ENCODE measurements around the gene OR13C8.

OR13C8 gene

DNA sequence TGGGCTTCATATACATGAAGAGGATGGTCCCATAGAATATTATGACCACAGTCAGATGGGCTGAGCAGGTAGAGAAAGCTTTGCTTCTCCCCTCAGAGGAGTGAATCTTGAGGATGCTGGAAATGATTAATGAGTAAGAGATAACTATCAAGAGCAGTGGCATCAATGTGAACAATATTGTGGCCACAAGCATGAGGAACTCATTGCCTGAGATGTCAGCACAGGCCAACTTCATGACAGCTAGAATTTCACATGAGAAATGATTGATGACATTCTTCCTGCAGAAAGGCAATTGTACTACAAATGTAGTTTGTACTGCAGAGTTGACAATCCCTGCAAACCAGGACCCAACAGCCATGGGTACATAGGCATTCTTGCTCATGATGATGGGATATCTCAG, 48.5 kb downstream of the OR13C8 start:
- no peaks in the 10 kb centered on the region for H3K27me3 ChIP-seq (ENCODE audit: control insufficient read depth in 1 of 2, insufficient read depth in 2 of 2, low read length in 2 of 2)
- H3K36me3 ChIP-seq (ENCODE audit: insufficient read depth, low read length): no peaks in the 10 kb centered on the region
- H3K27ac ChIP-seq (ENCODE audit: low read depth, low read length): no peak overlapping the region
- no peaks in the 10 kb centered on the region for H3K9me3 ChIP-seq (ENCODE audit: low read length)
- no peak overlapping the region for H3K4me3 ChIP-seq (ENCODE audit: low read depth in 1 of 2, low read length in 2 of 2)
- no peak overlapping the region for H3K9ac ChIP-seq (ENCODE audit: low read length)
- no peaks in the 10 kb centered on the region for H3K4me1 ChIP-seq (ENCODE audit: insufficient read depth, low read length)

DNA sequence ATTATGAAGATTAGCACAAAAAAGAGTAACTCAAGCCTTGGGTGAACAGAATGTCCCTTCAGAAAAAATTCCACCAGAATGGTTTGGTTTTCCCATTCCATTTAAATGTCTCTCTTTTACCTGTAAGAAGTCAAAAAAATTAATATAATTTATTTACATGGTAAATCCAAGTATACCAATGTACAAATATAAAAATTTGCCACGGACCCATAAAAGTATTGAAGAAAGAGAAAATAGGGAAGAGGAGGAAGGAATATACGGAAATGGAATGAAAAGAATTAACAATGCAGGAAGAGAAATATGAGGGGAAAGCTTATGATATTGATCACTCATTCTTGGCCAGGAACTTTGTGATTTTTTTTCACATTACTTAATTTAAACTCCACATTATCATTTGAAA, 49.1 kb downstream of the OR13C8 start, which contains the start of gene OR13C9:
TSS of gene OR13C9 (minus strand) at position 101 of the 400 bp plus-strand sequence. CDS start at position 101, 0 bp downstream.
- no peak within 1 kb of the TSS for H3K9ac ChIP-seq (ENCODE audit: low read length)
- H3K9me3 ChIP-seq (ENCODE audit: low read length): no peaks in the 10 kb centered on the region
- H3K4me3 ChIP-seq (ENCODE audit: low read depth in 1 of 2, low read length in 2 of 2): no peak within 1 kb of the TSS
- no peak within 1 kb of the TSS for H3K27ac ChIP-seq (ENCODE audit: low read depth, low read length)
- no peaks in the 10 kb centered on the region for H3K36me3 ChIP-seq (ENCODE audit: insufficient read depth, low read length)
- H3K4me1 ChIP-seq (ENCODE audit: insufficient read depth, low read length): no peaks in the 10 kb centered on the region
- H3K27me3 ChIP-seq (ENCODE audit: control insufficient read depth in 1 of 2, insufficient read depth in 2 of 2, low read length in 2 of 2): no peaks in the 10 kb centered on the region
